HG03097 (cell line): ENCODE data around the gene SCN2A.
"Not testable (repeated sequence)": the region's sequence is repeated elsewhere in the genome, so short reads cannot be mapped to it uniquely, and the experiment has no call there.

ENCODE experiments used
- ATAC-seq: cut with Tn5 transposase; IDR thresholded peaks from one replicate; pipeline ENCODE4 v1.9.1; 2021; ENCODE audit not compliant: unreplicated experiment, low FRiP score

The SCN2A gene

DNA sequence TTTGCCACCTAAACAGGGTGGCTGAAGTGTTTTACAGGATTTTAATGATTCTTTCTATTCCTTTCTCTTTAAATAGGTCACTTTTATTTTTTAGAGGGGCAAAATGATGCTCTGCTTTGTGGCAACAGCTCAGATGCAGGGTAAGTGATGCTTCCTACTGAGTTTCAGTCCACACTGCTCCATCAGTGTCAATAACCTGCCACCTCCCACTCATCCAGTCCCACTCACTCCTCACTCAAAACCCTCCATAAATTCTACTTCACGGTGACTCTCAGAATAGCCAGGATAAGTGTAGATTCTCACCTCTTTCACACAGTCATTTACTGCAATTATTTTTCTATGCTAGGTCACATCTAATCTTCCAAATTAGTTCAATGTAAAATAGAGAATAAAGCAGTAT, 72.7 kb downstream of the SCN2A start:
- ATAC-seq = no peak

GRCh38 chr2:165312999-165313398, 73.8 kb downstream of the SCN2A start:
- ATAC-seq = no peak

- no peak for ATAC-seq
Measured at GRCh38 chr2:165313509-165313908, 74.3 kb downstream of the SCN2A start.

DNA sequence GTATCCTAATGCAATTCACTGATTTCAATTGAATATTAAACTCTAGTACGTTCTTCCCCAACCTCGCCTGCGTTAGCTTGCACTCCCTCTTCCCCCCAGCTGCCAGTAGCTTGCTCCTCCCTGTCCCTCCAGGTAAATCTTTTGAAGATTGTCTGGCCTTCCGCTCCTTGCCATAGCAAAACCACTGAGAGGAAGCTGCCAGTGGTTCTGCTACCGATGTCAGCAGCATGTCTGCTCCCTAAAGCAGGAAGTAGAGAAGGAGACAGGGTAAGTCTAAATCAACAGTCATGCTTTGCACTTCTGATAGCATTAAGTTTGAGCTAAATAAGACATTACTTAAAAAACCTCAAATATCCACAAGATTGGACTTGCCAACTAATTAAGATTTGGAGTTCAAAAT, 89.1 kb downstream of the SCN2A start:
- no peak for ATAC-seq

- not testable (repeated sequence) for ATAC-seq
Measured at GRCh38 chr2:165344276-165344675, 105.1 kb downstream of the SCN2A start.

- ATAC-seq = no peak
Measured at GRCh38 chr2:165348441-165348840, 109.2 kb downstream of the SCN2A start.

DNA sequence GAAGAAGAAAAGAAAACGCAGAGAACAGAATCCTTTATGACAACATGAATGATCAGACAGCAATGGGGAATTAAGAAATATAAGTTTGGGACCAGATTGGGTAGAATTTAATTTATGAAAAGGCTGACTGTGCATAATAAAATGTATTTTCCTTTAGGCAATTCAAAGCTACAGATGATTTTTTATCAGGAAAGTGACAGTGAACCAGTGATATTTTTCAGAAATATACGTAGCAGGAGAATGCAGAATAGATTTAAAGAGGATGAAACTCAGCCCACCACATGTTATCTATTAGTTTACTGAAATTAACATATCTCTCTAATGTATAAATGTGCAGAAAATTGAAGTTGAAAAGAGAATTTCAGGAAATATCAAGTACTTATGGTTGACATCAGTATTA, 110.0 kb downstream of the SCN2A start:
- no peak for ATAC-seq

DNA sequence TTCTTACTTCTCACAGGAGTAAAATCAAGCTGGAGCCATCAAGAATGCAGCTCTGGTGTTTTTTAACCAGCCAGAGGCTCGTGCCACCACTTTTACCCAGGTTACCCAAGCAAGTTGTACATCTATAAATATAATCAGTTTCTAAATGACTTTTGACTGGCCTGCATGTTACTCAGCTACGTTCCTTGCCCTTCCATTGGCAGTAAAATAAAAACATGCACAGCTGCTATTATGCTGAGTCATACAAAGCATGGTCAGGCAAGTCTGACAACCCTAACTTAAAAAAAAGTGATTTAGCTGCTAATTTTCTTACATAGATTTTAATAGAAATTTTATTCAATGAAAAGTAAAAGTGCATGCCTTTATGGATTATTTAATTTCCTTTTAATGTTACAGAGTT, 118.5 kb downstream of the SCN2A start:
- peak; percentile 76 for ATAC-seq

DNA sequence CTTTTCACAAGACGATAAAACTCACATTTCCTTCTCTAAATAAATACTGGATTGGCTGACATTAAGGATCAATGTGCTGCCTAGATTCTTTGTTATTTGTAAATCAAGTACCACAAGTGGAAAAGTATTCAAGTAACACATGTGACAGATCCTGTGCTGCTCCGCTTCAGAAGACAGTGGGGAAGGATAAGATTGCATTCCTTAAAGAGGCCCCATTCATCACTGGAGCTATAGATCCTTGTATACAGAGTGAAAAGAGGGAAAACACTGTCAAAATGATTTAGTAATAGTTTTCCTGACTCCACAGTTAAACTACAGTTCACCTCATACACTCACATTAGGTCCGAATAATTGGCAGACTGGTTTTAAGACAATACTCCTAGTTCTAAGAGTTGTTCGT, 122.3 kb downstream of the SCN2A start:
- ATAC-seq = no peak

GRCh38 chr2:165369131-165369897, 130.1 kb downstream of the SCN2A start:
- no peak for ATAC-seq

- no peak for ATAC-seq
Measured at GRCh38 chr2:165369898-165370296, 130.7 kb downstream of the SCN2A start.

DNA sequence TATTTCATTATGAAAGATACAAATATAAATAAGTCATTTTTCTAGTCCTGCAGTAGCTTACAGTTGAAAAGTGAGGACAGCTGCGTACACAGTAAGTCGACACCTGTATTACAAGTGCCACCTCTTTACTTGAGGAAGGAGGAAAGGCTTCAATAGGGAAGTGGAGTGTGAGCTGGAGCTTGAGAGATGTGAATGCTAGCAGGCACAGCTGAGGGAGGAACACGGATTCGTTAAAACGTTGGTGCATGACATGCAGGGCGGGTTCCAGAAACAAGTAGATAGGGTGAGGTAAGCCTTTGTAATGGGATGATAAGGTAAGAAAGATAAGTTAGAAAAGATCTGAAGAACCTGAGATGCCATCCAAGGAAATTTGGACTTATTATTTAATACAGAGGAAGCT, 132.1 kb downstream of the SCN2A start:
- ATAC-seq = no peak

- ATAC-seq = no peak
Measured at GRCh38 chr2:165373278-165374010, 134.2 kb downstream of the SCN2A start.

- ATAC-seq = no peak
Measured at GRCh38 chr2:165376571-165376975, 137.4 kb downstream of the SCN2A start.

GRCh38 chr2:165382362-165382761, 143.1 kb downstream of the SCN2A start:
- no peak for ATAC-seq

GRCh38 chr2:165390875-165391274, 151.7 kb downstream of the SCN2A start:
- no peak for ATAC-seq

- ATAC-seq = no peak
Measured at GRCh38 chr2:165391791-165392190, 152.6 kb downstream of the SCN2A start.

GRCh38 chr2:165398603-165399002, 159.4 kb downstream of the SCN2A start:
- ATAC-seq = not testable (repeated sequence)

DNA sequence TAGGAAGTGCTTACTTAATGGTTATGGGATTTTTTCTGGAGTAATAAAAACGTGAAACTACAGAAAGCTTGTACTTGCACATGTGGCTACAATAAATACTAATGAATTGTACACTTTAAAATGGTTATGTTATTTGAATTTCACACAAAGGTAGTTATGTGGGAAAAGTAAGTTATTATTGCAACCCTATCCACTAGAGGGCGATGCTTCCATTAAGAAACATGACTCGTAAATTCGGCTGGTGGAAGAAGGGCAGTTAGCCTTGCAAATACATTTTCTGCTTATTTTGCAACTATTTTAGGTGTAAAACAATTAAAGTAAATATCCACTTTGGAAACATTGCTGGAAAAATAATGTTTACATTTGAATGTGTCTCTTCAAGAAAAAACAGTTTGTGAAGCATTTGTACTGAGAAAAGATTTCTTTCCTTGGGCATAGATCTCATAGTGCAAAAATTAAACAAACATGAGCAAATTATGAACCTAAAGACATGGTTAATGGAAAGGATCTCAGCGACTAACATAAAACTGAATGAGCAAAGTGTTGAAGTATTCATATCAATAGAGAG, 162.2 kb downstream of the SCN2A start:
- ATAC-seq = no peak

DNA sequence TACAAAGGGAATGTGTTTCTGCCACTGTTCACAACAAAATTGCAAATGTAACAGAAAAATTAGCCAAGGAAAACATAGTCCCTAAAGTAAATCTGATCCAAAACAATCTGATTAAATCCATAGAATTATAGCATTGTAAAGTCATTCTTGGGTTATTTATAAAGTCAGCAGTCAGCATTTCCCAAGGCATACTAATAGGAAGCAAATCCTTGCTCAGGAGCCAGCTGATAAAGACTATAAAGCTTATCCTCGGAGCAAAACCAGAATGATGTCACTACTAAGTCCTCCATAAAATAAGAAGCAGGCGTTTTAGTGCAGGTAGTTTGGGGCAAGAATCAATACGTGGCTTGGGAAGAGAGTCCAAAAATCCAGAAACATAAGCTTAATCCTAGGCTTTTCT, 162.9 kb downstream of the SCN2A start:
- no peak for ATAC-seq

DNA sequence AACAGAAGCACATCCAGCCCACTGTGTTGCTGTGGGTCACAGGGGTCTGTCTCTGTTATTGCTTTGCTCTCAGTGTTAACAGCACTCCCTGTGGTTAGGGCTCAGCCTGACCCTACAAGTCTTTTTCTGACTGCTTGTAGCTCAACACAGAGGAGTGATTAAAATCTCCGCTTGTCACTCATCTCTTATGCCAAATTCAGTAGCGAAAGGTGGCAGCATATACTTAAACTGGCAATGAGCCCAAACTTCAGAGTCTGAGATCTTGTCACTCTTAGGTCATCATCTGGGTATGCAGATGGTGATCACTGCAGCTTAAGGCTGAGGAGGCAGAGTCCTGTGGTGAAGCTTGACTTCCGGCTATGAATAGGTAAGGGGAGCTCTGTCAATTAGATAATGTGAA, 167.0 kb downstream of the SCN2A start:
- no peak for ATAC-seq

- no peak for ATAC-seq
Measured at GRCh38 chr2:165407466-165407865, 168.3 kb downstream of the SCN2A start.
